ENCODE data around the gene SMCHD1. TPM values are rescaled to one million over a fixed set of nuclear protein-coding genes. Genes with fewer than 3 reads are reported as not detected.

The SMCHD1 gene
- total and polyA plus RNA-seq, 10 of the 15 experiments (the other 5 are each of a cell fraction or from before 2014, with no cell fraction given), result 6.0 to 110 (median 48.0) TPM

- no peak overlapping the region for H3K9ac ChIP-seq (ENCODE audit: control insufficient read depth, insufficient read depth, low read length)
- no peak overlapping the region for H3K27ac ChIP-seq (ENCODE audit: control insufficient read depth, insufficient read depth)
- ATAC-seq, result no peak
- BruUV-seq (replicated peaks), result no TSS peak
- ChIA-PET RAD21 (ENCODE audit: unreplicated experiment) (no interaction called here), SMC1A (ENCODE audit: uncharacterized antibody, unreplicated experiment) (interaction anchor here (1.2 kb wide), 1 partner anchor 17 kb away, joined by 3 read pairs; no protein-coding TSS in a partner anchor), CTCF (no interaction called here), POLR2A (interaction anchor here (1.0 kb wide), 1 partner anchor 23 kb away, joined by 3 read pairs; no protein-coding TSS in a partner anchor)
- TF ChIP-seq HDAC6 (IDR thresholded peaks at IDR 0.05; ENCODE audit: unreplicated experiment) (no peak), MTA2 (IDR thresholded peaks at IDR 0.05; ENCODE audit: low read depth) (no peak), KAT2A (conservative IDR thresholded peaks at IDR 0.05; ENCODE audit: control insufficient read depth, low read depth, low read length) (no peak), RUNX3 (IDR thresholded peaks at IDR 0.05; ENCODE audit: low read length) (no peak), POU2F2 (IDR thresholded peaks at IDR 0.05; ENCODE audit: borderline replicate concordance, low read depth, low read length) (no peak), RFX5 (IDR thresholded peaks at IDR 0.05; ENCODE audit: low read depth, low read length) (no peak), ESRRA (IDR thresholded peaks at IDR 0.05; ENCODE audit: low read length) (no peak), MYB (IDR thresholded peaks at IDR 0.05; ENCODE audit: borderline replicate concordance, low read depth, low read length) (no peak), SUZ12 (IDR thresholded peaks at IDR 0.05; ENCODE audit: unreplicated experiment) (no peak)
- TF ChIP-seq, protein P1, sequence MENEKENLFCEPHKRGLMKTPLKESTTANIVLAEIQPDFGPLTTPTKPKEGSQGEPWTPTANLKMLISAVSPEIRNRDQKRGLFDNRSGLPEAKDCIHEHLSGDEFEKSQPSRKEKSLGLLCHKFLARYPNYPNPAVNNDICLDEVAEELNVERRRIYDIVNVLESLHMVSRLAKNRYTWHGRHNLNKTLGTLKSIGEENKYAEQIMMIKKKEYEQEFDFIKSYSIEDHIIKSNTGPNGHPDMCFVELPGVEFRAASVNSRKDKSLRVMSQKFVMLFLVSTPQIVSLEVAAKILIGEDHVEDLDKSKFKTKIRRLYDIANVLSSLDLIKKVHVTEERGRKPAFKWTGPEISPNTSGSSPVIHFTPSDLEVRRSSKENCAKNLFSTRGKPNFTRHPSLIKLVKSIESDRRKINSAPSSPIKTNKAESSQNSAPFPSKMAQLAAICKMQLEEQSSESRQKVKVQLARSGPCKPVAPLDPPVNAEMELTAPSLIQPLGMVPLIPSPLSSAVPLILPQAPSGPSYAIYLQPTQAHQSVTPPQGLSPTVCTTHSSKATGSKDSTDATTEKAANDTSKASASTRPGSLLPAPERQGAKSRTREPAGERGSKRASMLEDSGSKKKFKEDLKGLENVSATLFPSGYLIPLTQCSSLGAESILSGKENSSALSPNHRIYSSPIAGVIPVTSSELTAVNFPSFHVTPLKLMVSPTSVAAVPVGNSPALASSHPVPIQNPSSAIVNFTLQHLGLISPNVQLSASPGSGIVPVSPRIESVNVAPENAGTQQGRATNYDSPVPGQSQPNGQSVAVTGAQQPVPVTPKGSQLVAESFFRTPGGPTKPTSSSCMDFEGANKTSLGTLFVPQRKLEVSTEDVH (IDR thresholded peaks at IDR 0.05; ENCODE audit: low read depth, partially characterized antibody), result no peak
- TF ChIP-seq, protein P2, sequence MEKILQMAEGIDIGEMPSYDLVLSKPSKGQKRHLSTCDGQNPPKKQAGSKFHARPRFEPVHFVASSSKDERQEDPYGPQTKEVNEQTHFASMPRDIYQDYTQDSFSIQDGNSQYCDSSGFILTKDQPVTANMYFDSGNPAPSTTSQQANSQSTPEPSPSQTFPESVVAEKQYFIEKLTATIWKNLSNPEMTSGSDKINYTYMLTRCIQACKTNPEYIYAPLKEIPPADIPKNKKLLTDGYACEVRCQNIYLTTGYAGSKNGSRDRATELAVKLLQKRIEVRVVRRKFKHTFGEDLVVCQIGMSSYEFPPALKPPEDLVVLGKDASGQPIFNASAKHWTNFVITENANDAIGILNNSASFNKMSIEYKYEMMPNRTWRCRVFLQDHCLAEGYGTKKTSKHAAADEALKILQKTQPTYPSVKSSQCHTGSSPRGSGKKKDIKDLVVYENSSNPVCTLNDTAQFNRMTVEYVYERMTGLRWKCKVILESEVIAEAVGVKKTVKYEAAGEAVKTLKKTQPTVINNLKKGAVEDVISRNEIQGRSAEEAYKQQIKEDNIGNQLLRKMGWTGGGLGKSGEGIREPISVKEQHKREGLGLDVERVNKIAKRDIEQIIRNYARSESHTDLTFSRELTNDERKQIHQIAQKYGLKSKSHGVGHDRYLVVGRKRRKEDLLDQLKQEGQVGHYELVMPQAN (conservative IDR thresholded peaks at IDR 0.05), result no peak
- TF ChIP-seq, protein P3, sequence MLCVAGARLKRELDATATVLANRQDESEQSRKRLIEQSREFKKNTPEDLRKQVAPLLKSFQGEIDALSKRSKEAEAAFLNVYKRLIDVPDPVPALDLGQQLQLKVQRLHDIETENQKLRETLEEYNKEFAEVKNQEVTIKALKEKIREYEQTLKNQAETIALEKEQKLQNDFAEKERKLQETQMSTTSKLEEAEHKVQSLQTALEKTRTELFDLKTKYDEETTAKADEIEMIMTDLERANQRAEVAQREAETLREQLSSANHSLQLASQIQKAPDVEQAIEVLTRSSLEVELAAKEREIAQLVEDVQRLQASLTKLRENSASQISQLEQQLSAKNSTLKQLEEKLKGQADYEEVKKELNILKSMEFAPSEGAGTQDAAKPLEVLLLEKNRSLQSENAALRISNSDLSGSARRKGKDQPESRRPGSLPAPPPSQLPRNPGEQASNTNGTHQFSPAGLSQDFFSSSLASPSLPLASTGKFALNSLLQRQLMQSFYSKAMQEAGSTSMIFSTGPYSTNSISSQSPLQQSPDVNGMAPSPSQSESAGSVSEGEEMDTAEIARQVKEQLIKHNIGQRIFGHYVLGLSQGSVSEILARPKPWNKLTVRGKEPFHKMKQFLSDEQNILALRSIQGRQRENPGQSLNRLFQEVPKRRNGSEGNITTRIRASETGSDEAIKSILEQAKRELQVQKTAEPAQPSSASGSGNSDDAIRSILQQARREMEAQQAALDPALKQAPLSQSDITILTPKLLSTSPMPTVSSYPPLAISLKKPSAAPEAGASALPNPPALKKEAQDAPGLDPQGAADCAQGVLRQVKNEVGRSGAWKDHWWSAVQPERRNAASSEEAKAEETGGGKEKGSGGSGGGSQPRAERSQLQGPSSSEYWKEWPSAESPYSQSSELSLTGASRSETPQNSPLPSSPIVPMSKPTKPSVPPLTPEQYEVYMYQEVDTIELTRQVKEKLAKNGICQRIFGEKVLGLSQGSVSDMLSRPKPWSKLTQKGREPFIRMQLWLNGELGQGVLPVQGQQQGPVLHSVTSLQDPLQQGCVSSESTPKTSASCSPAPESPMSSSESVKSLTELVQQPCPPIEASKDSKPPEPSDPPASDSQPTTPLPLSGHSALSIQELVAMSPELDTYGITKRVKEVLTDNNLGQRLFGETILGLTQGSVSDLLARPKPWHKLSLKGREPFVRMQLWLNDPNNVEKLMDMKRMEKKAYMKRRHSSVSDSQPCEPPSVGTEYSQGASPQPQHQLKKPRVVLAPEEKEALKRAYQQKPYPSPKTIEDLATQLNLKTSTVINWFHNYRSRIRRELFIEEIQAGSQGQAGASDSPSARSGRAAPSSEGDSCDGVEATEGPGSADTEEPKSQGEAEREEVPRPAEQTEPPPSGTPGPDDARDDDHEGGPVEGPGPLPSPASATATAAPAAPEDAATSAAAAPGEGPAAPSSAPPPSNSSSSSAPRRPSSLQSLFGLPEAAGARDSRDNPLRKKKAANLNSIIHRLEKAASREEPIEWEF (IDR thresholded peaks at IDR 0.05; ENCODE audit: insufficient replicate concordance, low read depth, low read length), result no peak
- no peak overlapping the region for H2AFZ ChIP-seq (ENCODE audit: control insufficient read depth, low read depth, low read length)
- H4K20me1 ChIP-seq (ENCODE audit: control insufficient read depth, insufficient read depth), result no peaks in the 10 kb centered on the region
- no peak for FAIRE-seq
- in situ Hi-C loops (cut with MboI) (no loop called here), intact Hi-C loops (cut with micrococcal nuclease; ENCODE audit: unreplicated experiment) (no loop called here)
- peaks cover 10 to 47% of the 10 kb centered on the region in 2 experiments for H3K36me3 ChIP-seq (ENCODE audit: control insufficient read depth in 2 of 2, insufficient read depth in 2 of 2, low read length in 1 of 2)
- no peaks in the 10 kb centered on the region for H3K4me1 ChIP-seq (ENCODE audit: control insufficient read depth, insufficient read depth, low read length)
- DNase-seq (ENCODE audit: low read depth, low spot score), result no peak
- no peaks in the 10 kb centered on the region for H3K27me3 ChIP-seq (replicated peaks in 1 of 2; ENCODE audit: control insufficient read depth in 2 of 2, insufficient read depth in 2 of 2, low read length in 1 of 2)
- H3K4me2 ChIP-seq (ENCODE audit: control insufficient read depth, insufficient read depth), result no peak overlapping the region
- no peak overlapping the region for H3K4me3 ChIP-seq
- H3K79me2 ChIP-seq (ENCODE audit: control insufficient read depth, insufficient read depth, low read length), result no peaks in the 10 kb centered on the region
- no peaks in the 10 kb centered on the region for H3K9me3 ChIP-seq (replicated peaks; ENCODE audit: control insufficient read depth, insufficient read depth, low read length)
Measured at GRCh38 chr18:2777241-2777640, 121.7 kb downstream of the SMCHD1 start.
